Gastroesophageal sphincter (tissue), 3 donors: ENCODE measurements around the gene RBM24.

Source experiments
- CTCF ChIP-seq, 4 experiments: fragments of 200-600 bp in 2 of 4; fragments of 450-650 bp in 2 of 4; sonication (generic) in 1 of 4; IDR thresholded peaks; one replicate each; pipeline ENCODE4 v1.5.1; 2017 to 2019; ENCODE audit warnings: antibody characterized with exemption in 4 of 4, mild to moderate bottlenecking in 2 of 4, moderate library complexity in 2 of 4
- POLR2A ChIP-seq, 2 donors: fragments of 450-650 bp; IDR thresholded peaks; one replicate each; pipeline ENCODE4 v1.6.1; 2017; ENCODE audit warnings: antibody characterized with exemption in 2 of 2, mild to moderate bottlenecking in 2 of 2, moderate library complexity in 1 of 2
- POLR2AphosphoS5 ChIP-seq: sonication (generic); formaldehyde crosslinking; IDR thresholded peaks from one replicate; pipeline ENCODE4 v1.6.1; 2017; ENCODE audit warnings: antibody characterized with exemption

- TF ChIP-seq CTCF (IDR thresholded peaks at IDR 0.05) (no peak), POLR2A (IDR thresholded peaks at IDR 0.05) (no peak), POLR2AphosphoS5 (no peak)
Measured at GRCh38 chr6:17267566-17267965, 13.6 kb upstream of the RBM24 start.
